ENCODE results near the gene F10. TPM values are rescaled to one million over a fixed set of nuclear protein-coding genes. Genes with fewer than 3 reads are reported as not detected.
A peak's percentile ranks its signal among the peaks of the same experiment; 100 is the strongest.

F10 gene
- total and polyA plus RNA-seq, 2 donors (not counting 1 experiment from before 2014, with no cell fraction given), result not detected

DNA sequence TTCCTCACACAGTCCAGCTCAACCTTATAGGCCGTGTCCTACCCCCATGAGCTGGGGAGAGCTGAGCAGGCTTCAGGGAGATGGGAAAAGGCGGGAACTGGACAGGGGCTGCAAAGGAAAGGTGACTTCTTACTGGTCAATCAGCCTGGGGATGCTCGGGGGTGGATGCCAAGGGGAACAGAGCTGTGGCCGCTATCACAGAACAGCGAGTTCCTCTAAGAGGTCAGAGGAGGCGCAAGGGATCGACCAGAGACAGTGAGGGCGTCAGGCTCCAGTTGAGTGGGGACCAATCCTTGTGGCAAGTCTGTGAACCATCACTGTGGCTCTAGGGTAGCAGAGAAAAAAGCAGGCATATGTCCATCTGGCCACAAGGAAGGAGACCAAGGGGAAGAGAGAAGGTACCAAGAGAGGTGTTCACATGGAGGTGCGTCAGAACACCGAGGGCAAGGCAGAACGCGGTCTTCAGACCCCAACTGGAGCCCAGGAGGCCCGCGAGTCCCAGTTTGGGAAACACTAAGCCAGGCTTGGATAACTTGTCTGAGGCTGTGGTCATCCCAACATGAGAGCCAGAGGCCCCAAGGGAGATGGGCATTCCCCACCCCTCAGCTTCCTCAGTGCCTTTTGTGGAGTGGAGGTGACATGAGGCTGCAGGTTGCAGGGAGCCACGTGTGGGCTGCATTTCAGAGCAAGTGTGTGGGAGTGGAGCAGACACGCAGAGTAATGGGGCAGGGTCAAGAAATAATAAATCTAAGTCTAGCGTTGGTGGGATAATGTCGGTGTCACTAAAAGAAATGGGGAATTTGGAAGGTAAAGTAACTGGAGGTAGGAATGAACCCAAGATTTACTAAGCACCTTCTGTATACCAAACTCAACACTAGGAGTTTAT lies 3.9 kb downstream of the F10 start:
- POLR2A ChIA-PET, result no interaction called here
- CTCF ChIA-PET, result no interaction called here
- no peak overlapping the region for H3K9ac ChIP-seq (ENCODE audit: low read length)
- no peaks in the 10 kb centered on the region for H3K79me2 ChIP-seq (ENCODE audit: control insufficient read depth, insufficient read depth, low read length)
- H3K27me3 ChIP-seq (replicated peaks in 1 of 4; ENCODE audit: control extremely low read depth in 1 of 4, control insufficient read depth in 3 of 4, insufficient read depth in 4 of 4, low read length in 3 of 4), result peaks cover 0 to 22% (median 7%) of the 10 kb centered on the region in 4 experiments
- intact Hi-C loops (cut with micrococcal nuclease), result no loop called here
- H3K4me1 Mint-ChIP-seq, result no peaks in the 10 kb centered on the region
- TF ChIP-seq, protein P1, sequence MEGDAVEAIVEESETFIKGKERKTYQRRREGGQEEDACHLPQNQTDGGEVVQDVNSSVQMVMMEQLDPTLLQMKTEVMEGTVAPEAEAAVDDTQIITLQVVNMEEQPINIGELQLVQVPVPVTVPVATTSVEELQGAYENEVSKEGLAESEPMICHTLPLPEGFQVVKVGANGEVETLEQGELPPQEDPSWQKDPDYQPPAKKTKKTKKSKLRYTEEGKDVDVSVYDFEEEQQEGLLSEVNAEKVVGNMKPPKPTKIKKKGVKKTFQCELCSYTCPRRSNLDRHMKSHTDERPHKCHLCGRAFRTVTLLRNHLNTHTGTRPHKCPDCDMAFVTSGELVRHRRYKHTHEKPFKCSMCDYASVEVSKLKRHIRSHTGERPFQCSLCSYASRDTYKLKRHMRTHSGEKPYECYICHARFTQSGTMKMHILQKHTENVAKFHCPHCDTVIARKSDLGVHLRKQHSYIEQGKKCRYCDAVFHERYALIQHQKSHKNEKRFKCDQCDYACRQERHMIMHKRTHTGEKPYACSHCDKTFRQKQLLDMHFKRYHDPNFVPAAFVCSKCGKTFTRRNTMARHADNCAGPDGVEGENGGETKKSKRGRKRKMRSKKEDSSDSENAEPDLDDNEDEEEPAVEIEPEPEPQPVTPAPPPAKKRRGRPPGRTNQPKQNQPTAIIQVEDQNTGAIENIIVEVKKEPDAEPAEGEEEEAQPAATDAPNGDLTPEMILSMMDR (IDR thresholded peaks at IDR 0.05), result no peak
- TF ChIP-seq EZH2 (IDR thresholded peaks at IDR 0.05; ENCODE audit: borderline replicate concordance, insufficient read depth, low read depth, low read length, poor library complexity, severe bottlenecking), result no peak
- no peak overlapping the region for H2AFZ ChIP-seq (ENCODE audit: insufficient read depth, low read depth, low read length, poor library complexity, severe bottlenecking)
- peaks cover 0 to 10% (median 0%) of the 10 kb centered on the region in 3 donors for H3K9me3 ChIP-seq (ENCODE audit: control extremely low read depth in 1 of 3, control insufficient read depth in 2 of 3, insufficient read depth in 1 of 3, low read length in 2 of 3)
- no peaks in the 10 kb centered on the region for H3K9me3 Mint-ChIP-seq (ENCODE audit: insufficient read depth)
- H3K4me3 Mint-ChIP-seq, result no peak overlapping the region
- no peak overlapping the region for H3K27ac Mint-ChIP-seq
- no peak overlapping the region for H3K4me3 ChIP-seq (ENCODE audit: control extremely low read depth in 1 of 5, extremely low read depth in 1 of 5, insufficient read depth in 1 of 5, low read depth in 2 of 5, low read length in 4 of 5)
- H3K4me2 ChIP-seq (replicated peaks; ENCODE audit: low read depth, low read length, poor library complexity, severe bottlenecking), result no peak overlapping the region
- no peaks in the 10 kb centered on the region for H3K36me3 ChIP-seq (replicated peaks in 1 of 2; ENCODE audit: control extremely low read depth in 1 of 2, control insufficient read depth in 1 of 2, extremely low read depth in 1 of 2, insufficient read depth in 2 of 2, low read length in 1 of 2)
- H3K27ac ChIP-seq (ENCODE audit: low read length in 2 of 2), result no peak overlapping the region
- peaks cover 40% of the 10 kb centered on the region for H3K27me3 Mint-ChIP-seq
- no peak for ATAC-seq (ENCODE audit: low read depth)
- DNase-seq, result no peak
- no peaks in the 10 kb centered on the region for H3K4me1 ChIP-seq (ENCODE audit: control insufficient read depth in 2 of 2, insufficient read depth in 2 of 2, low read length in 2 of 2)
- no peaks in the 10 kb centered on the region for H4K20me1 ChIP-seq (ENCODE audit: control insufficient read depth, insufficient read depth, low read length, poor library complexity, severe bottlenecking)
- WGBS (ENCODE audit: insufficient coverage), result 89% methylated on average over 15 of the region's 18 CpGs

DNA sequence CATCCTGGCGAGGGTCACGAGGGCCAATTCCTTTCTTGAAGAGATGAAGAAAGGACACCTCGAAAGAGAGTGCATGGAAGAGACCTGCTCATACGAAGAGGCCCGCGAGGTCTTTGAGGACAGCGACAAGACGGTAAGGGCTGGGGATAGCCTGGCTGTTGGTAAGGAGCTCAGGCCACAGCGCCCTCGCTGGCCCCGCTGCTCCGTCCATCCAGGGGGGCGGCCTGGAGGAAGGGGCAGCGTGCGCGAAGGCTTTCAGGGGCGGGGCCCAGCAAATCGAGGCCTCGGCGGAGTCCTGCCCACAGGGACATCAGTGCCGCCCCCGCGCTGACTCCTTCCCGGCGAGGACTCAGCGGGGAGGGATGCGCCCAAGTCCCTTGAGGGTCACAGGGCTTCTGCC lies 6.9 kb downstream of the F10 start:
- H3K79me2 ChIP-seq (ENCODE audit: control insufficient read depth, insufficient read depth, low read length), result no peaks in the 10 kb centered on the region
- intact Hi-C loops (cut with micrococcal nuclease), result no loop called here
- no peak for DNase-seq
- ATAC-seq (ENCODE audit: low read depth), result no peak
- H3K27me3 ChIP-seq (replicated peaks in 1 of 4; ENCODE audit: control extremely low read depth in 1 of 4, control insufficient read depth in 3 of 4, insufficient read depth in 4 of 4, low read length in 3 of 4), result peaks cover 0 to 23% (median 10%) of the 10 kb centered on the region in 4 experiments
- Mint-ChIP-seq H3K27me3 (peaks cover 53% of the 10 kb centered on the region), H3K4me1 (no peaks in the 10 kb centered on the region), H3K27ac (no peak overlapping the region), H3K9me3 (ENCODE audit: insufficient read depth) (no peaks in the 10 kb centered on the region), H3K4me3 (no peak overlapping the region)
- no peak overlapping the region for H3K27ac ChIP-seq (ENCODE audit: low read length in 2 of 2)
- H3K9me3 ChIP-seq (ENCODE audit: control extremely low read depth in 1 of 3, control insufficient read depth in 2 of 3, insufficient read depth in 1 of 3, low read length in 2 of 3), result peaks cover 0 to 10% (median 3%) of the 10 kb centered on the region in 3 donors
- ChIA-PET CTCF (no interaction called here), POLR2A (no interaction called here)
- no peak overlapping the region for H3K9ac ChIP-seq (ENCODE audit: low read length)
- no peak overlapping the region for H3K4me3 ChIP-seq (ENCODE audit: control extremely low read depth in 1 of 5, extremely low read depth in 1 of 5, insufficient read depth in 1 of 5, low read depth in 2 of 5, low read length in 4 of 5)
- H3K36me3 ChIP-seq (replicated peaks in 1 of 2; ENCODE audit: control extremely low read depth in 1 of 2, control insufficient read depth in 1 of 2, extremely low read depth in 1 of 2, insufficient read depth in 2 of 2, low read length in 1 of 2), result no peaks in the 10 kb centered on the region
- peak overlapping the region; percentile 37 for H3K4me2 ChIP-seq (replicated peaks; ENCODE audit: low read depth, low read length, poor library complexity, severe bottlenecking)
- no peak for TF ChIP-seq EZH2 (IDR thresholded peaks at IDR 0.05; ENCODE audit: borderline replicate concordance, insufficient read depth, low read depth, low read length, poor library complexity, severe bottlenecking)
- TF ChIP-seq, protein P1 (IDR thresholded peaks at IDR 0.05), result no peak
- H4K20me1 ChIP-seq (ENCODE audit: control insufficient read depth, insufficient read depth, low read length, poor library complexity, severe bottlenecking), result no peaks in the 10 kb centered on the region
- H3K4me1 ChIP-seq (ENCODE audit: control insufficient read depth in 2 of 2, insufficient read depth in 2 of 2, low read length in 2 of 2), result no peaks in the 10 kb centered on the region
- WGBS (ENCODE audit: insufficient coverage), result 57% methylated on average over 21 of the region's 27 CpGs
- no peak overlapping the region for H2AFZ ChIP-seq (ENCODE audit: insufficient read depth, low read depth, low read length, poor library complexity, severe bottlenecking)
